Epidermal melanocyte (primary cell): Measurements from ENCODE around the gene ITGB3.
A peak's percentile ranks its signal among the peaks of the same experiment; 100 is the strongest.
"Not testable (repeated sequence)": the region's sequence is repeated elsewhere in the genome, so short reads cannot be mapped to it uniquely, and the experiment has no call there.

Experiments used
- DNase-seq: peaks from one replicate; pipeline ENCODE4 v3.0.0; 2011; ENCODE audit warnings: low spot score; ENCODE audit not compliant: insufficient read length

The ITGB3 gene

DNA sequence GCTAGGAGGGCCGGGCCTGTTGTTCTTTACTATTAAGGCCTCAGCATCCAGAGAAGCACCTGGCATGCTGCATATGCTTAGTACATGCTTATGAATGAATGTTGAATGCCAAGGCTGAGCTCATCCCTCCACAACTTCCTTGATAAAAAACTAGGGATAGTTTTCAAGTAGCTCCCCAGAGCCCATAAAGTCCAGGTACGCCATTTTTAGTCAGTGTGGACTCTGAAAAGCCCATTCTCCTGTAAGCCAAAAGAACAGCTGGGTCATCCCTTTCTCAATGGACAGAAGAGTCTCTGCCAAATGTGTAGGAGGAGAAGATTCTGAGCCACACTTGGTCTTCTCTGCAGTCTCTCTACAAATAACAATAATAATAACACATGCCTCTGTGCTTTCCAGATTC is 8.9 kb upstream of the ITGB3 start:
- no peak for DNase-seq

DNA sequence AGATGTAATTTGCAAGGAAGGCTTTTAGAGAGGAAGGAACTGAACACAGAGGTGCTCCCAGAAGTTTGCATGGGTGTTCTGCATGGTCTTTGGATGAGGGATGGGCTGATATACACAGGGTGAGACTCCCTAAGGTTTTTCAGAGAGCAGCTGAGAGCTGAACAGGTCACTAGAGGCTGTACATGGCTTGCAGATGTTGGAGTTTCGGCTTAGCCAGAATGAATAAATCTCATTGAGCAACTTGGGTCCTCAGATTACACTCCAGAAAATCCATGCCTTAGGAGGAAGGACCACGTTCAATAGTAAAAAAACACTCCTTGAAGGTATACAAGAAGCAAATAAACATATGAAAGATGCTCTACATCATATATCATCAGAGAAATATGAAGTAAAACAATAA is 7.5 kb upstream of the ITGB3 start:
- DNase-seq, result no peak

DNA sequence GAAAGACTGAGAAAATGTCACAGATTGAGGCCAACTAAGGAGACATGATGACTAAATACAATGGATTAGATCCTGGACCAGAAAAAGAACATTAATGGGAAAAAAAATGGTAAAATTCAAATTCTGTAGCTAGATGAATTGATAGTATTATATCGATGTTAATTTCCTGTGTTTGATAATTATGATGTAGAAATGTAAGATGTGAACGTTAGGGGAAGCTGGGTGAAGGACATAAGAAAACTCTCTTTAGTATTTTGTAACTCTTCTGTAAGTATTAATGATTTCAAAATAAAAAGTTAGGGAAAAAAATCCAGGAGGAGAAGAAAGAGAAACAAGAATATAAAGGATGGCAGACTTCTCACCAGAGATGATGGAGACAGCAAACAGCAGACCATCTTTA is 2.8 kb upstream of the ITGB3 start:
- DNase-seq, result no peak

DNA sequence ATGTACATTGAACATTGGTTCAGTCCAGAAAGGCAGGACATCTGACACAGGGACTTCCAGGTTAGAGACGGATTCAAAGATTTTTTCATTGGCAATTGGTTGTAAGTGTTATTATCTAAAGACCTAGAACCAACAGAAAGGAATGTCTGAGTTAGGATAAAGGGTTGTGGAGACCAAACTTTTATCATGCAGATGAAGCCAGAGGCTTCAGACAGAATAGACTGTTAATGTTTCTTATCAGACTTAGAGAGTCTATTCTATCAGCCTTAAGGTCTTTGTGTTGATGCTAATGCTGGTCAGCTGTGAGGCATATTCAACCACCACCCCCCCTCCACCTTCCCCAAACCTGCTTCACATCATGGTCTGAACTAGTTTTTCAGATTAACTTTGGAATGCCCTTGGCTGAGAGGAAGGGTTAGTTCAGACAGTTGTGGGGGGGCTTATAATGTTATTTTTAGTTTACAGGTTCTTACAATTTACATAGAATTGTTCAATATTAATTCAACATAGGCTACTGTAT is 2.1 kb upstream of the ITGB3 start:
- no peak for DNase-seq

DNA sequence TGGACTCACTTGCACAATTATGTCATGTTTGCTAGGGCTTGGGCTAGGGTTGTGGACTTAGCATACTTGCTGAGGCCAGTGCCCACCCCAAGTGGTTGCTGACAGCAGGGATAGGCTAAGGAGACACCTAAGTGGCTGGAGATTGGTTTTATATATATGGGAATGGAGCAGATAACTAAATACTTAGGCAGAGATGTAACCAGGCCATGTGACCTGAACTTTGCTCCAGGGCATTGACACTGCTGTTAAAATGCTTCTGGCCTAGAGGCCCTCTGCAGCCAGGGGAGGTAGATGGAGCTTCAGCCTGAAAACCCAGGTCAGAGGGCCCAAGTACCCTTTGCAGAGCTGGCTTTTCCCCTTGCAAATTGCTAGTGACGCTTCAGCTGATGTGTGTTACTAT is 1.4 kb upstream of the ITGB3 start:
- DNase-seq, result no peak

DNA sequence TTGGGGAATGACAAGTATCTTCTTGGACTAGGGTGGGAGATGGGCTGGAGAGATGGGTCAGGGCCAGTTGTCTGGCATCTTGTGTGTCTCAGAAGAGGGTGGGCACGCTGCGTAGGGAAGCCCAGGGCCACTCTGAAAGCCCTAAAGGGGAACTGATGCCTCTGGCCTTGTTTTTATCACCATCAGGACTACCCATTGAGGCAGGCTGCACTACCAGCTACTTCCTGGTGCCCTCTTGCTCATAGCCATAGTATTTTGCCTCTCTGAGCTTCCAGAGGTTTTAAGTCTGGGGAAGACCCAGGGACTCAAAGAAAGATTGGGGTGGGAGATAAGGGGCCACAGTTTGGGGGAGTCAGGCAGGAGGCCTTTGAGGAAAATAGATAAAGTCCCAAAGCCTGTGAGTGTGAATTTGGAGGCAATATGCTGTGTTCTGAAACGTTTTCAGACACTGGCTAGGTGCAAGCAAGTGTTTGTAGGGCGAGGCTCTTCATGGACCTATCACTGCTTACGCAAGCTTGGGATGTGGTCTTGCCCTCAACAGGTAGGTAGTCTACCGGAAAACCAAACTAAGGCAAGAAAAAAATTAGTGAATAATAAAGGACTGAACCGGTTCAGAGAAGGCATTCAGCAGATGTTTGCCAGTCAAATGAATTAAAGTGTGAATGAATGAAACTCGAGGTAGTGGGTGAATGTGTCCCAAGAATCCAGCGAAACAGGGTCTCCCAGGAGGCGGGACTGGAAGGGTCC is 688 bp upstream of the ITGB3 start:
- no peak for DNase-seq

DNA sequence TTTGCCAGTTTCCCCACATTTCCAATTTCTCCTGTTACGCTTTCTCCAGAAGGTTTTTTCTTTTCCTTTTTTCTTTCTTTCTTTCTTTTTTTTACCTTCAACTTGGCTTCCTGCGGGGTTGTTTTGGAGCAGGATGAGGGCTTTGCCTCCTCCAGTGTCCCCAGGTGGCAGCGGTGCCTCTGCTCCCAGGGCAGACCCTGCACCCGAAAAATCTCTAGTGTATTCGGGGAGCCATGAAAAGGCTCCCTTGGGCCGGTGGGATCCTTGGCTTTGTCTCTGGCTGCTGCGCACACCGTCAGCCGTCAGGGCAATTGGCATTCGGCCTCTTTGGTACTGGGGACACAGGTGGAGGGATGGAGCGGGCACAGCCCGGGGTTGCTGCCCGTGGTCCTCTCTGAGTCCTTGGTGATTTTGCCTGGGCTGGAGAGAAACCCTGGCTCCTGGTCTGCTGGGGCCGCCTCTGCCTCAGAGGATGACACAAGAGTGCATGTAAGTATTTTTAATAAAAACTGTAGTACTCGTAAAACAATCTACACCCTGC is 846 bp downstream of the ITGB3 start:
- DNase-seq, result no peak

DNA sequence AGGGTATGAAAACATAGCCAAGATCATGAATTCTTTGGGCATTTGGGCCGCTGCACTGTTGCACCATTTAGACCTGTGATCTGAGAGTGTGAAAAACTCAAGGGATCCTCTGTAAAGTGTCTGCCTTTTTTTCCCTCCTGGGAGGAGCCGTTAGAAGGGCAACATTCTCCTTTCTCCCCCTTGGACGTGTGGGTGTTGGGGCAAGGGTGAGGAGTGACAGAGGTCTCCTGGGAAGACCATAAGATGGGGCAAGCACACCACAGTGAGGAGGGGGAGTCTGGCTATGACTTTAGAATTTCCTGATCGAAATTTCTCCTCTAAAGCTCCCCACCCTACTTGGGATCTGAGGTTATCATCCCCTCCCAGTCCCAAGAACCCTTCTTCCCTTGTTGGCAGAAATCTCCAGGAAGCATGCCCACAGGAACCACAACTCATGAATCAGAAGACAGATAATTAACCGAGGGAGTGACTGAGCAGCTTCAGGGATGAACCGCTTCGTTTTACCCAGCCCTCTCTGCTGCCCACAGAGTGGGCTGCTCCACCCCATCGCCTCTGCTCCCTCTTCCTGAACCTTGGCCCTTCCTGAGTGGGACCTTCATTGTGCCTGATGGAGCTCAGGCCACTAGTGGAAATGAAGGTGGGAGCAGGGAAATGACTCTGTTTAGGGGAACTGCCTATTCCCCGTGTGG is 4.2 kb downstream of the ITGB3 start:
- no peak for DNase-seq

DNA sequence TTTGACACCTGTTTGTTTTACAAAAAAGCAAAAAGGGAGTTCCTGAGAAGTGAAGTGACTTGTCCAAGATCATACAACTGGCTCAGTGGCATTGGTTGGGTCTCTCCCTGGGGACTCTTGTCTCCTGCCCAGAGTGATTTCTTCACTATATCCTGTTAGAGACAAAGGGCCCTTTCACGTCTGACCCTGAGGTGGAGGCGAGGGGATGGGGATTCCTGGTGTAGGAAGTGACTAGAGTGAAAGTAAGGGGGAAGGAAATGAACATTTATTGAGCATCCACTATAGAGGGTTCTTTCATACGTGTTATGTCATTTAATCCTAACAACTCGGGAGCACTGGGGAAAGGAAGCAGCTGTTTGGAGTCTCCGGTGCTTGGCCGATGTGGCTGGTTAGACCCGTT is 9.0 kb downstream of the ITGB3 start:
- DNase-seq, result no peak

DNA sequence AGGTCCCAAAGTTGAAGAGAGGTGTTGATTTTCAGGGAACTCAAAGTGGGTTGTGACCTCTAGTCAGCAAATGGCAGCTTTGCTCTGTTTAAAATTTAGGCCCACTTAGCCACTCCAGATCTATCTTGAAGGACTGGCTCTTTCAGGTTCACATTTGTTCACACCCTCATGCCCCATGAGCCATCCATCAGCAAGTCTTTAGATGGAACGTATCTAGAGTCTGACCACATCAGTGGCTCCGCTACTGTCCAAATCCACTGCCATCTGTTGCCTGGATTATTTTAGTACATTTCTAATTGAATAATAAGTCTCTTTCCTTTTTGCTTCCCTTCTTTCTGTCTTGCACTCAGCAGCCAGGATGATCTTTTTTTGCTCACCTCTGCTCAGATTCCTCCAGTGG is 10.5 kb downstream of the ITGB3 start:
- DNase-seq, result no peak

DNA sequence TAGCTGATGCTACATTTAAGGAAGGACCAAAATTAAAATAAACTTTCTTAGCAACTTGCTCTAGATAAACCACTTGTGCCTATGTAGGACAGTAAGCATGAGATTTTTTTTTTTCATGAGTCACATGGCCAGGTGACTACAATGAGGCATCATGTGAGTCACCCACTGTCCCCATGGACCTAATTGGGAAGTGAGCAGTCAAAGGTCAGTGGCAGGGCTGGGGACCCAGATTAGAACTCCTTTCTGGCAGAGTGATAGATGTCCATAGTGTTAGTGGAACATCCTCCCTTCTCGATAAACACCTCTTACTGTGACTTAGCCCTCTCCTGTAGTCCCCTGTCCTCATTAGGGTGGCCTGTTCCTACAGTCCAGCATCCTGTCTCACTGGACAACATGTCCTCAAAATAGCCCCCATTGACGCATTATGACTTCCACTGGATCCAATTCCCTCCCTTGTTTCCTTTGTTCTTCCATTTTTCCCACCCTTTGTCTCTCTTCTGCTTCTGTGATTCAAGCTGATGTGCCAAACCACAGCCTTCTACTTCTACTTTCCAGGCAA is 12.4 kb downstream of the ITGB3 start:
- DNase-seq, result no peak

DNA sequence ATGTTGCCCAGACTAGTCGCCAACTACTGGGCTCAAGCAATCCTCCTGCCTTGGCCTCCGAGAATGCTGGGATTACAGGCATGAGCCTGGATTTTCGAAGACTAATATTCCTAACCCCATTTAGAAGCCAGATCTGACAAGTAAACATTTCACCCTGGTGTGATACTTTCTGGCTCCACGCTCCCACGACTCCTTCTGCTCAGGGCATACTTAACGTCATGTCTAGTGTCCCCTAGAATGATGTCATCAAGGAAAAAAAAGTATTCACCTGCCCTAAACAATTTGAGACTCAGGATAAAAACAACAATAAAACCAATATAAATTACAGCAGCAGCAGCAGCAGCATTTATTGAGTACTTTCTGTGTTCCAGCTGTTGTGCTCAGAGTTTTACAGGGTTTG is 13.2 kb downstream of the ITGB3 start:
- no peak for DNase-seq

DNA sequence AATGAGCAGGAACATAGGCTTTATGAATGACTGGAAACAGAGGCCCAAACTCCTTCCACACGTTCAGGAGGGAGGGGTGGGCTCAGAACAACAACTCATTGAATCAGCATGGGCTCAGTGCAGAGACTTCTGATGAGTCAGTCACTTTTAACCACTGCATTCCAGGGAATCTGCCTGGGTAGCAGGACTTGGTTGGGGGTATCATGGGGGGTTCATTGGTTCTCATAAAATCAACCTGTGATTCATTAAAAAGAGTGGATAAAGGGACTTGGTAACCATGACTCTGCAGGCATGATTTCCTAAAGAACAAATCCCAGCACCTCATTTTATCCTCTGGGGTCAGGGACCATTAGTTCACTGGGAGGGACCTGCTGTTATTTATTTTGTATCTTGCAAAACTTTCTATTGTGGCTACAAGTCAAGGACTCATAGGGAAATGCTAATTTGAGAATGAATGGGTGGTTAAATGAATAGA is 13.8 kb downstream of the ITGB3 start:
- peak; percentile 40 for DNase-seq

DNA sequence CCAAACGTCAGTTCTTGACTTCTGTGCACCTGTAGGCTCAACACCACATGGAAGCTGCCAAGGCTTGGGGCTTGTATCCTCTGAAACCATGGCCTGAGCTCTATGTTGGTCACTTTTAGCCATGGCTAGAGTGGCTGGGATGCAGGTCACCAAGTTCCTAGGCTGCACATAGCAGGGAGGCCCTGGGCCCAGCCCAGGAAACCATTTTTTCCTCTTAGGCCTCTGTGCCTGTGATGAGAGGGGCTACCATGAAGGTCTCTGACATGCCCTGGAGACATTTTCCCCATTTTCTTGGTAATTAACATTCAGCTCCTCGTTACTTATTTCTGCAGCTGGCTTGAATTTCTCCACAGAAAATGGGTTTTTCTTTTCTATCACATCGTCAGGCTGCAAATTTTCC is 15.3 kb downstream of the ITGB3 start:
- DNase-seq, result not testable (repeated sequence)

DNA sequence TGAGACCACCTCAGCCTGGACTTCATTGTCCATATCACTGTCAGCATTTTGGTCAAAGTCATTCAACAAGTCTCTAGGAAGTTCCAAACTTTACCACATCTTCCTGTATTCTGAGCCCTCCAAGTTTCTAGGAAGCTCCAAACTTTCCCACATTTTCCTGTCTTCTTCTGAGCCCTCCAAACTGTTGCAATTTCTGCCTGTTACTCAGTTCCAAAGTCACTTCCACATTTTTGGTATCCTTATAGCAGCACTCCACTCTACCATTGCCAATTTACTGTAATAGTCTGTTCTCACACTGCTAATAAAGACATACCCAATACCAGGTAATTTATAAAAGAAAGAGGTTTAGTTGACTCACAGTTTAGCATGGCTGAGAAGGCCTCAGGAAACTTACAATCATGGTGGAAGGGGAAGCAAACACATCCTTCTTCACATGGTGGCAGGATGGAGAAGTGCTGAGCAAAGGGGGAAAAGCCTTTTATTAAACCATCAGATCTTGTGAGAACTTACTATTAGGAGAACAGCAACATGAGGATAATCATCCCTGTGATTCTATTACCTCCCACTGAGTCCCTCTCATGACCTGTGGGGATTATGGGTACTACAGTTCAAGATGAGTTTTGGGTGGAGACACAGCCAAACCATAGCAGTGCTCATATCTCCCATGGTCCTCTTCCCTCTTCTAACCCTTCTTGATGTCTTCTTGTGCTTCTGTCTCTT is 16.1 kb downstream of the ITGB3 start:
- not testable (repeated sequence) for DNase-seq

DNA sequence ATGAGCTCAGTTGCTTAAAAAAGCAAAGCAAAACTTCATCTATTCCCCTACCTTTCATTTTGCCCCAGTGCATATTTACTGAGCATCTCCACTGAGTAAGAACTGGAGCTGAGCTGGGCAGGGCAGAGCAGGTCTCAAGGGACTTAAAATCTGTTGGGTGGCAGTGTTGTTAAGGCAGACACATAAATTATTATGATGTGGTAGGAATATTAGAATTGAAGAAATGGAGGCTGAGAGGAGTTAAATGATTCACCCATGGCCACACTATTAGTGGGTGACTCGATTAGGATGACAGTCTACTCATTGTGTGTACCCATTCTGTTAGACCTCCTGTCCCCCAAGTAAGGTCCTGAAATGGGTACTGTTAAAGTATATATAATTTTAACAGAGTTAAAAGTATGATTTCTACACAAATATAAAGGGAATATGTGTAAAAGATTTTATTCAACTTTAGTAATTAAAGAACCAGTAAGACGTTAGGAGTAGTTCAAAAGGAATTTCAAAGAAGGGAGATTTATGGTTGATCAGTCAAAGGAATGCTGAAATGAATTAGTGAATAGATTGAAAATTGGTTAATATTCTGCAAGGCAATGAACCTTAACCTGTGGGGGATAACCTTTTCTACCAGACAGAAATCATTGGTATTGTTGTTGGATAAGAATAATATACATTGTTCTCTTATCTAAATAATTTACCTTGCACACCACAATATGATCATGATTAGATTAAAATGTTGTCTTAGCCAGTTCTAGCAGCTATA is 17.5 kb downstream of the ITGB3 start:
- DNase-seq, result no peak

DNA sequence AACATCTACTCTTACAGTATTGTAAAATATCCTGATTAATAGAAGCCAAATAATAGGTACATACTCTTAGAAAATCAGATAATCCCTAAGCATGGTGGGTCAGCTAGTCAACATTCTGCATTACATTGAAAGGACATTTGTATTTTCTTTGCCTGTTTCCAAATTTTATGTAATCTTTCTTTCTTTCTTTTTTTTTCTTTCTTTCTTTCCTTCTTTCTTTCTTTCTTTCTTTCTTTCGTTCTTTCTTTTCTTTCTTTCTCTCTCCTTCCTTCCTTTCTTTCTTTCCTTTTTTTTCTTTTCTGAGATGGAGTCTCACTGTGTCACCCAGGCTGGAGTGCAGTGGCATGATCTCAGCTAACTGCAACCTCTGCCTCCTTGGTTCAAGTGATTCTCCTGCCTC is 18.9 kb downstream of the ITGB3 start:
- no peak for DNase-seq

DNA sequence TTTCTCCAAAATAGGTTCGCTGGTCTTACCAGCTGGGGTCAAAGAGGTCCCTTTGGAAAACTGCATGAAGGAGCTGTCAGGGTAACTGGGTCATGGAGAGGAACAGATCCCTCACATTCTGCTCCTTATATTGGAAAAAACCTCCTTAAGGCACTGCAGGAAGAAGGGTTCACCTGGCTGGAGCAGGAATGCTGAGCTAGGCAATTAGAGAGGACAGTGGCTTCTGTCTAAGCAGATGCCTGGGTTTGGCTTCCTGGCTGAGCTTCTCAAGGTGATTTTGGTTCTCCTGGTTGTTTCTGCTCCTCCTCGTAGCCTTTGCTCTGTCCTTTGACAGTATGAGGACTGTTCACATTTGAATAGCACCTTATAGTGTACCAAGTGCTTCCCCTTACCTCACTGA is 19.6 kb downstream of the ITGB3 start:
- no peak for DNase-seq

DNA sequence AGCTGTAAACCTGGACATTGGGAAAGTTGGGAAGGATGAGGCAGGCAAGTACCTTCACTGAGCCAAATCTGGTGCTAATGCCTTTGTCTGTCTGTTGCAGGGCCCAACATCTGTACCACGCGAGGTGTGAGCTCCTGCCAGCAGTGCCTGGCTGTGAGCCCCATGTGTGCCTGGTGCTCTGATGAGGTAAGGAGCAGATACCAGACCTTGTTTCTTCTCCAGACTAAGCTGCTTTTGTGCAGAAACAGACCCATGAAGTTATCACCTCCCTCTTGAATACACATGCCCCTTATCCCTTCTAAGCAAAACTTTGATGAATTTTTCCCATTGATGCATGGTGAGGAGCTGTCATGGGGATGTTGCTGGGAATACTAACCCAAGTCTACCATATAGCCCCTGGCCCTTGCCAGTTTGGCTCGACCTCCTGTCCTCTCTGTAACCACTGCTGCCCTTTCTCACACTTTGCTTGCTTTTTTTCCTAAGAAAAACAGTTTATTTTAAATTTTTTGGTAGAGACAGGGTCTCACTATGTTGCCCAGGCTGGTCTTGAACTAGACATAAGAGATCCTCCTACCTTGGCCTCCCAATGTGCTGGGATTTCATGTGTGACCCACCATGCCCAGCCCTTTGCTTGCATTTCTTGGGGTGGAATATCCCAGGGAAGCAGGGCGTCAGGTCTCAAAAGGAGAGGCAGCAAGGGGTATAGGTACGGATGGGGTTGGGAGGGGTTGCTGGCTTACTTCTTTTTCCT is 20.9 kb downstream of the ITGB3 start:
- no peak for DNase-seq
